CD4-positive, alpha-beta T cell treated with Interleukin-15 for 1 hour (primary cell): ENCODE data around the gene B3GAT2.

Experiments used
- DNase-seq: peaks from one replicate; pipeline ENCODE4 v3.0.0-alpha.2; 2020

The B3GAT2 gene

DNA sequence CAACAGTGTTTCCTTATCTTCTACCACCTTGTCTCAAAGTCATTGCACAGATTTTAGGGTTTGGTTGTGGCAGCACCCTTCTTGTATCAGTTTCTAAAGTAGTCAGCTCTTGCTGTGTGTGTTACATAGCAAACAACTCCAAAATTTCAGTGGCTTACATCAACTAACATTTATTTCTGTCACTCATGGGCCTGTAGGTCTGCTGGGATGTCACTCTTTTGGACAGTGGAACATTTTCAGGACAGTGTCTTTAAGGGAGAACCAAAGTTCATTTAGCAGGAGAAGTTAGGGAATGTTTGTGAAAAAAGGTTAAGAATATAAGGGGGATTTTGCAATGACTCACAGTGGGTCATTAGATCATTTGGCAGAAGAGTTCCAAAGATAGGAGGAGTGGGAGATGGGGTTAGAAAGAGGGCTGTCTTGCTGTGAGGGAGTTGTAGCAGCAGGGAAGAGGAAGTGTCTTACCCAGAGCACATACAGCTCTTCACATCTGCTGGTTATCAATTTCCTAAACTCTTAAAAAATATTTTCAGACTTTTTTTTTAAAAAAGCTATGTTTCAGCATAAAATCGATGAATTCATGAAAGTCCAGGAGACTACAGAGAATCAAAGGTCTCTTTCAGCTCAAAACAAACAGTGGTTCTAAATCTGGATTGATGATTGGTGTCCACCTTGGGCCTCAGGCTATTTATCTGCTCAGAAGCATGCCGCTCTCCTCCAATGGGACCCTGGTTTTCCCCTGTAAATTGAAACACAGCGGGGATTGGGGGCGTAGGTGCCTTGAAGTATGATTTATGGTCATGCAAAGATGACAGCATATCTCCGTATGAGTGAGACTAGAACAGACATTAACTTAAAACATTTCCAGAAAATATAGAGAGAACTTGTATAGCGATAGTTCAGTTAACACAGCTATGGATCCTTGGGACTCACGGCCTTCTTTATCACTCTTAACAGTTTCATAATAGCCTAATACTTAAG is 117.3 kb downstream of the B3GAT2 start:
- DNase-seq, result no peak

DNA sequence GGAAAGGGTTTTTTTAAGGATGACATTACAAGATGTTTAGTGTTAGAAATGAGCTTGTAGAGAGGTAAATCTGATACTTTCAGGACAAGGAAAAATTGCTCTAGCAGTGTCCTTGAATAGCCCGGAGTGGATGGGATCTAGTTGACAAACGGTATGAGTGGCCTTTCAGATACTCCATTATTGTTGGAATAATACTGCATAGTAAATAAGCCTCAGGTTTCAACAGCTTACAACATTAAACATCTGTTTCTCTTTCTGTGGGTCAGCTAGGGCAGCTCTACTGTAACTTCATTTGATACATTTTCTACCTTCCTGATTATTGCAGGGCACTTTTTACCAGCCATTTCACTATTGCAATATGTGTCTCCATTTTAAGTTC is 118.0 kb downstream of the B3GAT2 start:
- no peak for DNase-seq

DNA sequence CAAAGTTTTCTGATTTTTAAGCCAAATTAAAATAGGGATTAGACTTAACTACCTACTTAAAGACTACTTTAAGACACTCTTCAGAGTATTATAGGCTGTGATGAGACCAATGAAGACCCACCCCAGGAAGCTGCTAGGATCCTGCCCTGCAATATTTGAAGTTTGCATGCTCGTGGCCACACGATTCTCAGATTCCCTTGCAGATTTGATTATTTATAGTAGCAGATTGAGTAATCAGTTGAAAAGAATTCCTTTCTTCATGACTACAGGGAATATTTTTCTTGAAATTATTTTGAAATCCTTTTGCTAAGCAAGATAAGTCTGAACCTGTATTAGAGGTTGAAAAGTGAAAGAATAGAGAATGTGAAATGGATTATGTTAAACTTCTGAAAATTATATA is 122.3 kb downstream of the B3GAT2 start:
- no peak for DNase-seq

- no peak for DNase-seq
Measured at GRCh38 chr6:70831427-70831826, 125.4 kb downstream of the B3GAT2 start.

DNA sequence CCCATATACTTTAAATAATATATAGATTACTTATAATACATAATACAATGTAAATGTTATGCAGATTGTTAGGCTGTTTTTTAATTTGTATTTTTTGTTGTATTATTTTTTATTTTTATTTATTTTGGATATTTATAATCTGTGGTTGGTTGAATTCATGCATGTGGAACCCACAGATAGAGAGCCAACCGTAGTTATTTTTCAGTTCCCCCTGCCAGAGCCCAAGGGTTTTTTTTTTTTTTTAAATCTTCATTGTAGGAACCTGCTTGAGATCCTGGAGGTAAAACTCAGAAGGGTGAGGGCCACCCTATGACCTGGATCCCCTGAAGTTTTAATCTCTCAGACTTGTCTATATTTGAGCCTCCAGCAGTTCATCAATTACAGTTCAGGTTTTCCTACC is 133.2 kb downstream of the B3GAT2 start:
- no peak for DNase-seq

DNA sequence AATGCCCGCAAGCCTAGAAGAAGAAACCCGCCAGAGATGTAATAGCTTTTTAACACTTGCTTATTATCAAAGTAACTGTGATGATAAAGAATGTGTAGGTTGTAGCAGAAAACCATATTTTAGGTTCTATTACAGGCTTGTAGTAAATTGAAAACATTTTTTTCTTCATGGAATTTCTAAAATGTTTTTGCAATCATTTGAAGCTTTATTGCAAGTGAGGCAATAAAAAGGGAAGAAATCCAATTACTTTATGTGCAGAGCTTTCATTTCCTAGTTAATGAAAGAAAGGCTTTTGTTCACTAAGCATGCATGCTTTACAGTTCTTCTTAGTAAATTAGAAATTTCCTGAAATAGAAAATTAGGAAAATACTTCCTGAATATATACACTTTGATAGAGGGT is 135.1 kb downstream of the B3GAT2 start:
- DNase-seq, result no peak

GRCh38 chr6:70820778-70821177 is 136.1 kb downstream of the B3GAT2 start:
- no peak for DNase-seq

DNA sequence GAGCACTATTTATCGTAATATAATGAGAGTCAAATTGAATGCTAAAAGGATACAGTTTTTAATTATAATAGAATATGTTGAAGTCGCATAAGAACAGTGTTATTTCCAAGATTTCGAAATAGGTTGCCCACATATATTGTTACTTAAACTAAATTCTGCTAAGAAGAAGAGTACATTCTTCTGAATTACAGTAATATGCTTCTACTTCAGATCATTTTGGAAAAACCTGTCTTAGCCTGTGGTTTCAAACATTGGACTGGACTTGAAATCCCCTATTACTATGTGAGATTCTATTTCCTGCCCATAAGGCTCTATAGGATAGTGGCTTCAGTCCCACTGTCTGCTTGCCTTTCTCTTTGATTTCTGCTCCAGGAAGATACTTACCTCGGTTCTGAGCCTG is 137.2 kb downstream of the B3GAT2 start:
- DNase-seq, result no peak

DNA sequence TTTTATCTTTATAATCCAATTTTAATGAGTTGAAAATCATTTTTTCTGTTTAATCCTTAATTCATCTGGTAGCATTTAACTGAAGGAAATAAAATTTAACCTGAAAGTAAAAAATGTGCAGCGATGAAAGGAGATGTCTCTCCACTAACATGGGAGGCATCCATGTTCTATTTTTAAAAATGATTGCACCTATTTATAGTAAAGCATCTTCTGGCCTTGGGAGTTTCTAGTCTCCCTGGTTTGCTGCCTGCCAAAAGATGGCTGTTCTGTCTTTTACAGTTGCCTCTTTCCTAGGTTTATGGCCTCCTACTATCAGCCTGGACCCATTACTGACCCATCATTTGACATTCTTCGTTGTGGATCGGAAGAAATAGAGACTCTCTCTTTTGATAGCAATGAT is 143.0 kb downstream of the B3GAT2 start:
- DNase-seq, result no peak

- no peak for DNase-seq
Measured at GRCh38 chr6:70811788-70812187, 145.1 kb downstream of the B3GAT2 start.
